Muscle of back (tissue), 11 donors: ENCODE measurements around the gene SNTG2. TPM values are rescaled to one million over a fixed set of nuclear protein-coding genes. Genes with fewer than 3 reads are reported as not detected.
"Not testable (repeated sequence)": the region's sequence is repeated elsewhere in the genome, so short reads cannot be mapped to it uniquely, and the experiment has no call there.

Source experiments
- DNase-seq, 3 donors: peaks; one replicate each; pipeline versions ENCODE4 v3.0.0 to v3.0.0-alpha.2; 2013
- polyA plus RNA-seq, 10 donors: library from polyadenylated mRNA; unstranded; fragments of 120-200 nt; gene quantifications; one replicate each; pipeline ENCODE4 v1.2.1, GENCODE V29; 2013; ENCODE audit not compliant: insufficient read length in 10 of 10

Gene SNTG2
- polyA plus RNA-seq, 10 donors = 0.16 to 0.62 (median 0.45) TPM; not detected in 2

- no peak for DNase-seq
Measured at GRCh38 chr2:1173528-1173927, 222.9 kb downstream of the SNTG2 start.

DNA sequence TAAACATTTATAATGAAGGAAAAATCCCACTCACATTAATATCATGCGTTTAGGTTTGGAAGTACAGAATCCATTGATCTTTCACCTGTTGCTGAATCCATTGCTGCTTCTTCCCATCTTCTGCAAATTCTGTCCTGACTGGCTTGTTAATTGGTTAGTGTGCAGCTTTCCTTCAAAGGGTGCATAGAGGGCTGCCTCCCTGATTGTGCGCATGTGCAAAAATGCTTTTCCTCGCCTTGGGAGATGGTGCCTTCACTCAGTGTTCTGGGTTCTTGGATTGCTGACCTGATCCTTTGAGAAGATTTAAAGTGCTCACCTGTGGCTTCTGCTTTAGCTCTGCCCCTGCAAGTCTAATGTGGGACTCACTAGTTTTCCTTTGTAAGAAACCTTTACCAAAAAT, 231.2 kb downstream of the SNTG2 start:
- no peak for DNase-seq

GRCh38 chr2:1183300-1183699, 232.7 kb downstream of the SNTG2 start:
- DNase-seq = no peak

- no peak for DNase-seq
Measured at GRCh38 chr2:1186421-1186820, 235.8 kb downstream of the SNTG2 start.

- no peak for DNase-seq
Measured at GRCh38 chr2:1187189-1187588, 236.5 kb downstream of the SNTG2 start.

GRCh38 chr2:1192121-1192520, 241.5 kb downstream of the SNTG2 start:
- no peak for DNase-seq

DNA sequence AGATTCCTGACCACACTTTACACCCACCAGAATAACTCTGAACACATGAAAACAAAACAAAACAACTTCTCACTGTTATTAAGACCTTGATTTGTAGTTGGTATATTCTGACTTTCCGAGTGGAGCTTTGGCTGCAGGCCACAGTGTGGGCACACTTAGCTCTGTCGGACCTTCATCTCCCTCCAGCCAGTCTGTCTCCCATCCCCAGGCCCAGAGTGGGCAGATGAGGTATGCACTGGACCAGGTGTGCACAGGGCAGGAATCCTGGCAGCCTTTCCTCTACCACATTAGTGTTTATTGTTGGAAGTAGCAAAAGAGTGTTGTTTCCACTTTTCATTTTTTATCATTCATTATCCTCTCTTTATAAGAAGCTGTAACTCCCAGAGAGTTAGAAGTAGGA, 243.2 kb downstream of the SNTG2 start:
- no peak for DNase-seq

- DNase-seq = no peak
Measured at GRCh38 chr2:1203772-1204171, 253.1 kb downstream of the SNTG2 start.

DNA sequence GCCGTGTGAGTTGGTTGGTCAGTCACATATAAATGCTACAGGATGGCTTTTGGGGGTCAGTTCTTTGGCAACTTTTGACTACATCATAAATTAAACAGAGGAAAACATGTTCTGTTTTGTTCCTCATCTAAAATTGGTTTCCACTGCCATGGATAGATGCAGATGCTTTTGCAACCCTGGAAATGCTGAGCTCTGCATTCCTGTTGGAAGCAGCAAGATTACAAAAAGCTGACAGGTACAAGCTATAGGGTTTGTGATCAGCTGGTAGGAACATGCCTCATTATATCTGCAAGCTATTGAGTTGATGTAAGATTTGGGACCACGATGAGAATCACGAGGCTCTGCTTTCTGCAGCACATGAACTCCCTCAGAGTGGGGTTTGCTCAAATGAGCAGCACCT, 255.2 kb downstream of the SNTG2 start:
- DNase-seq = no peak

DNA sequence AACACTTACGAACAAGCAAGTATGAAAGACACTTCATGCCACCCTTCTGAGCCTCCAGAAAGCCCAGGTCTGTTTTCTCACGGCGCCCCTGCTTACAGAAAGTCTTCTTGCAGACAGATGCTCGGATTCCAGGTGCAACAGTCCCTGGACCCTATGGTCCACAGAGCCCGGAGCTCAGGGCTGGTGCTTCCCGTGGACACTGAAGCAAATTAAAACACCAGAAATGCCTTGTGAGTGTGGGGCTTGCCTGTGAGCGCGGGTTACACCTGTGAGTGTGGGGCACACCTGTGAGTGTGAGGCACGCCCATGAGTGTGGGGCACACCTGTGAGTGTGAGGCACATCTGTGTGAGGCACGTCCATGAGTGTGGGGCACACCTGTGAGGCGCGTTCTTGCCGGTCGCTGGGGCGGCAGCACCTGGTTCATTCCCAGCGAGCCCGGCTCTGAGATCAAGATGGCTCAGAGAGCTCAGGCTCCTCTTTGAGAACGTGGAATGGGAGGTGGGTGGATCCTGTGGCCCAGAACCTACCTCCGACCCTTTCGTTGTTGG, 257.4 kb downstream of the SNTG2 start:
- no peak for DNase-seq

DNA sequence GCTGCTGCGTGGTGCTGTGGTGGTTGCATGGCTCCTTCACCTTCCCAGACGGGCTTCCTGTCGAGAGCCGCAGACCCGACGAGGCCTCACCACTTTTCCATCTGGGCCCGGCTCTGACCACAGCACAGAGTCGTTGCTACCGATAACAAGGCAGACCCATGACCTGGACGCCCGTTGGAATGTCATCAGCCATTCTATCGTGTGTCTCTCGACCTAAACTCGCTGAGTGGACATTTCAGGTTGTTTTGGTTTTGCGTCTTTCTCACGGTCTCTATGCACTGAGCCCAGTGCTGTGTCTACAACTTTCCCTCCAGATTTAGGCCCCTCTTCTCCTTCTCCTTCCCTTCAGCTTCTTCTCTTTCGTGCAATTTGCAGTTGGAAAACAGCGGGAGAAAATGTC, 257.9 kb downstream of the SNTG2 start:
- DNase-seq = no peak

- DNase-seq = no peak
Measured at GRCh38 chr2:1209246-1209645, 258.6 kb downstream of the SNTG2 start.

DNA sequence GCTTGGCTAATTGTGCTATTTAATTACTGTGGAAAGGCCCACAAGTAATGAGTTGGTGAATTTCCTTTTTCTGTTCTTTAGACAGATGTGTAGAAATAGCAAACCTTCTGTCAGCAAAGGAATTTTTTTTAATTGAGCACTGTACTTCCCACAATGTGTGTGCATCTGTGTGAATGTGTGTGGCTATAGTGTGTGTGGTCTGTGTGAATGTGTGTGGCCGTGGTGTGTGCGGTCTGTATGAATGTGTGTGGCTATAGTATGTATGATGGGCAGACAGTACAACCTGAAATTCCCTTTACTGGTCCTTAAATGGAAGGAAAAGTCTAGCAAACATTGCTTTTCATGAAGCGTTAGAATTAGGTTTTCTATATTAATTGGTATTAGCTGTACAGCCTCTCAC, 259.1 kb downstream of the SNTG2 start:
- DNase-seq = no peak

- no peak for DNase-seq
Measured at GRCh38 chr2:1210352-1210751, 259.7 kb downstream of the SNTG2 start.

DNA sequence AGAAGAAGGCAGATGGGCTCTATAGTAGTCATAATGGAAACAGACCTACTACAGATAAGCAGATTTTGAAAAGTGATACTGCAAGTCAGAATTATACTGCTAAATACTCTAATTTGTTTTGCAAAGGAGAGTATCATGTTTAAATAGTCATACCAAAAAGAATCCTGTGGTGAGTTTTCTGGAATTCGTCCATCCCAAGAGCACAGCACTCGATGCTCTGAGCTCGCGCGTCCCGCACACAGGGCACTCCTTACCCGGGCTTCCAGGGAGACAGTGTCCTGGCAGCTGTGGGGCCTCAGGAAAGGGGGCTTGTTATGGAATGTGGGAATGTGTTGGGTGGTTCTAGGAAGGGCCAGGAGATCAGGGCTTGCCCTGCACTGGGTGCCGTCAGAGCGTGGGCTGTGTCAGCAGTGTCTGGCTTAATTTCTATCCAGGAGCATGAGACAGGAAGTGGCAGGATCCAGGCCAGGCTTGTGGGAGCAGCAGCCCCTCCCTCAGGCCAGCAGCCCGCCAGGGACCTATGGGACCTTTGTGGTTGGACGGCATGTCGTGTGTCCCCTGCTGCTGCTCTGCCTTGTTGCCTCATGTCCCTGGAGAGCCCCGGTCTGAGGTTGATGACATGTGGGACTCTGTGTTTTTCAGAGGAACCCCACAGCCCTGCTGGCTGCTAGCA, 269.4 kb downstream of the SNTG2 start:
- DNase-seq = peak in 1 of 3 donors; percentile 38

GRCh38 chr2:1222056-1222455, 271.4 kb downstream of the SNTG2 start:
- no peak for DNase-seq

DNA sequence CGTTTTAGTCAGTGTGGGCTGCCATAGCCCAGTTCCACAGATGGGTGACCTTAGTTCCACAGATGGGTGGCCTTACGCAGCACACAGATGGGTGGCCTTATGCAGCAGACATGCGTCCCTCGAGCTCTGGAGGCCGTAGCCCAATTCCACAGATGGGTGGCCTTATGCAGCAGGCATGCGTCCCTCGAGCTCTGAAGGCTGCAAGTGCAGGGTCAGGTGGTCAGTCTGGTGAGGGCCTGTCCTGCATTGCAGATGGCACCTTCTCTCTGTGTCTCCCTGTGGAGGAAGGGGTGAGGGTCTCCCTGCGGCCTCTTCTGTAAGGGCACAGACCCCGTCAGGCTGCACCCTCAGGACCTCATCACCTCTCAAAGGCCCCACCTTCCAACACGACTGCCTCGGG, 273.1 kb downstream of the SNTG2 start:
- DNase-seq = no peak

GRCh38 chr2:1224901-1225300, 274.3 kb downstream of the SNTG2 start:
- DNase-seq = no peak

GRCh38 chr2:1226766-1227165, 276.1 kb downstream of the SNTG2 start:
- no peak for DNase-seq

- DNase-seq = peak in 2 of 3 donors; percentile 18 to 69
Measured at GRCh38 chr2:1227274-1227900, 276.7 kb downstream of the SNTG2 start.

DNA sequence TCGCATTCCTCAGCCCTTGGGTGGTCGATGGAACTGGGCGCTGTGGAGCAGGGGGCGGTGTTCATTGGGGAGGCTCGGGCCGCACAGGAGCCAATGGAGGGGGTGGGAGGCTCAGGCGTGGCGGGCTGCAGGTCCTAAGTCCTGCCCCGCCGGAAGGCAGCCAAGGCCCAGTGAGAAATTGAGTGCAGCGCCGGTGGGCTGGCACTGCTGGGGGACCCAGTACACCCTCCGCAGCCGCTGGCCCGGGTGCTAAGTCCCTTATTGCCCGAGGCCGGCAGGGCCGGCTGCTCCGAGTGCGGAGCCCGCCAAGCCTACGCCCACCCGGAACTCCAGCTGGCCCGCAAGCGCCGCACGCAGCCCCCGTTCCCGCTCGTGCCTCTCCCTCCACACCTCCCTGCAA, 278.9 kb downstream of the SNTG2 start:
- DNase-seq = not testable (repeated sequence)

DNA sequence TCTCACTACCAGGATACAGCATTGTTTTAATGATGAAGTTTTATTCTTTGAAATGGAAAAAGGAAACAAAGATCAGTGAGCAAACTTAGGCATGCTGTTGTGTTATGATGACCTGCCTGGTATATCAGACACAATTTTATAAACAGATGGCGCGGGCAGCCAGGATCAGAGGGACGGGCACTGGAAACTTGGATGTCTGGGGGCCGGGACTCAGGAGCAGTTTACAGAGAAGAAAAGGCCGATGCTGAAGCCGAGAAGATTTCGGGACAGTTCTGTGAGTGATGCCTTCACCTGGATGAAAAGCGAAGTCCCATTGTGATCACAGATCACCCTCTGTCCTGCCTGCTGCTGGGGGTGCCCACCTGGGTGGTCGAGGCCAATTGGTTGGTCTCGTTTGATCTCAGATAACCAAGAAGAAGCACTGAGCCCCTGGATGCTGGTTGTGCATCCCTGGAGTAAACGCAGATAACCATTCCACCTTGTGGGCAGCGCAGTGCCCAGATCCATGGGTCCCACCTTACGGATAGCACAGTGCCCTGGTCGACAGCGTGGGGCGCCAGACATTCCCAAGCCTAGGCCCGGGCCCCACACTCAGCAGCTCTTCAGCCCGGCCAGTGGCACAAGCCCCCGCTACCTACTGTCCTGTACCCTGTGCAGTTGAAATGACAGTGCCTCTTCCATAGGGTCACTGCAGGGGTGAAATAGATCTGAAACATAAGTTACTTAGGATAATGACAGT, 279.7 kb downstream of the SNTG2 start:
- no peak for DNase-seq
